GM19463 (cell line): ENCODE data around the gene MAD1L1.
"Not testable (repeated sequence)": the region's sequence is repeated elsewhere in the genome, so short reads cannot be mapped to it uniquely, and the experiment has no call there.

ENCODE experiments used
- ATAC-seq: cut with Tn5 transposase; IDR thresholded peaks from one replicate; pipeline ENCODE4 v1.9.1; 2021; ENCODE audit warnings: mild to moderate bottlenecking, moderate library complexity; ENCODE audit not compliant: unreplicated experiment

Gene MAD1L1

DNA sequence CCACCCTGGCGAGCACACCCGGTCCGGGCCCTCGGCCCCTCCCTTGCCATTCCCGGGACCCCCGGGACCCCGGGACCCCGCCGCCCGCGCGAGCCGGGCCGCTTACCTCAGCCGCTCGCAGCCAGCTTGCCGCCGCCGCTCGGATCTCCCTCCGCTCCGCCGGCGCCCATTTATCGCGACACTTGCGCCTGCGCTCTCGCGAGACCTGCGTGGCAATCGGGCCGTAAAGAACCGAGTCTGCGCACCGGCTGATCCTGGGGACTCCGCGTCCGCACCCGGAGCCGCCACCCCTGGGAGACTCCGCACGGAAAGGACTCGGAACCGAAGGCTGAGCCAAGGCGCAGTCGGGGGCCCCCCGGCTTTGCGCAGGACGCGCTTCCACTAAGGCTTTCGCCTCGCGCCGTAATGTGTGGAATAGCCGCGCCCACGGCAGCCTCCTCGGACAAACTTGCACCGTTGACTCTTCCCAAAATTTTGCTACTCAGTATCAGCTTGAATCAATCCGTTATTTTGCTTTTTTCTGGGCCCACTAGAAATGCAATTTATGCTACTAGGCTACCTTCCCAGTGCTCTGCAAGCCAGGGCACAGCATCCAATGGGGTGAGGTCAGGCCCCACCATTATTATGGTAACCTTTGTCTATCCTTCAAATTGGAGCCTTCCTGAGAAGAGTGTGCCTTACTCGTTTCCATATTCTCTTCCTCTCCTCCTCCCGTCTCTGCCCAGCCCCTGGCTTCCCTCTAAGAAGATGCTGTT lies at the start of gene MAD1L1:
MAD1L1 (minus strand) TSS at position 180 of the 755 bp plus-strand sequence. CDS start 2,812 bp downstream, outside the sequence.
- ATAC-seq, result peak; percentile 62

GRCh38 chr7:2282185-2282751 lies 49.5 kb upstream of the MAD1L1 start:
- no peak for ATAC-seq

GRCh38 chr7:2281541-2281940 lies 48.8 kb upstream of the MAD1L1 start:
- ATAC-seq, result no peak

DNA sequence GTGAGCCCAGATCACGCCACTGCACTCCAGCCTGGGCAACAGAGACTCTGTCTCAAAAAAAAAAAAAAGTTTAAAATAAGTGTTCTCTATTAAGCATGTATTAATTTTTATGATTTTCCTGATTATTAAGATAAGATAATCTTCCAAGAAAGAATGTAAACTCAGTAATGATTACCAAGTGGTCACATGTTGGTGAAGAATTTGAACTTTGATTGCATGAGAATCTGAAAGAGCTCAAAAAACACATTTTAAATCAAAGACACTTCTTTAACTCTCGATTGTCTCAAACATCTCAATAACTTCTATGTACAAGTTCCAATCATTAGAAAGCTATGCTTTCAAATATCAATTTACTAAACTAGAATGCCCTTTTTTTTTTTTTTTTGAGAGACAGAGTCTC lies 47.7 kb upstream of the MAD1L1 start:
- ATAC-seq, result no peak

DNA sequence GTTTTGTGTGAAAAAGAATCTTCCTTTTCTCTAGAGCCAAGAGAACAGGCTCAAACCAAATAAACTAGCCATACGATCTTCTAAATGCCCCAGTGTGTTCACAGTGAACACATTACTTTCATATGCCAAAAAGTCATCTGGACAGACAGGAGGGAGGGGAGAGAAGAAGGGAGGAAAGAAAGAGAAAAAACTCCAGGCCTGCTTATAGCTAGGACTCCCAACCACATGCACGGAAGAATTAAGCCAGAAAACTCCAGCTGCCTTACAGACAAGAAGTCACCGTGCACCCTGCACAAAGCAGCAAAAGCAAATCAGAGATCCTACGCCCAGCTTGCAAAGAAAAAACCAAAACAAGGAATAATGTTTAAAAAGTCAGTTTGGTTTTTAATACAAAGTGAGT lies 47.2 kb upstream of the MAD1L1 start:
- ATAC-seq, result no peak

DNA sequence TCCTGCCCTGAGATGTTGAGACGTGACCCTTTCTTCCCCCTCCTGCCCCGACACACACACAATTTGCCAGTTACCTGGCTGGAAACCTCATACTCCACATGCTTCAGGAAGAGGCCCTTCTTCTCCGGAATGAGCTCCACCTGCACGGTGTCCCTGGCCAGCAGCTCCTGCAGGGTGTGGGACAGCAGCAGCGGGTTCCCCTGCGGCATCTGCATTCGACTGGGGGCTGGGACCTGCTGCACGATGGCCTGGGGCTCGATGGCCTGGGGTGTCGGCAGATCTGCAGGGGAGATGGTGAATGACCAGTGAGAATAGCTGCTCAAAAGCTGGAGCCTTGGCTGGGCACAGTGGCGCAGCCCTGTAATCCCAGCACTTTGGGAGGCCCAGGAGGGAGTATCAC lies 45.3 kb upstream of the MAD1L1 start:
- no peak for ATAC-seq

DNA sequence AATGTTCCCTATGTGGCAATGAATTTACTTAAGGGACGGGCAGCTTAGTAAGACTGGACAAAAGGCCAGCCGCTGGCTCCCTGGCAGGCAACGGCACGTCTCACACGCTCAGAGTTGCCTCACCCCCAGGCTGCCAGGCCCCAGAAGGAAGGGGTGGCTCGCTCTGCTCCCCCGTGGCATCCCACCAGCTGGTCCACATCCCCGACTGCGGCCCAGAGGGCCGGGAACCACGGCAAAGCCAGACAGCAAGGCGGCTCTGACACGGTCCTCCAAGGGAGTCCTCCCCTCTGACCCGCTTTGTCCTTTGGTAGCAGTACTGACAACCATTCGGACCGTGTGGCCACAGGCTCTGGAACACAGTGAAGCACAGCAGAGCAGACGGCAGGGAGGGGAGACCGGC lies 43.4 kb upstream of the MAD1L1 start:
- ATAC-seq, result no peak

- no peak for ATAC-seq
These were observed 42.4 kb upstream of the MAD1L1 start for GRCh38 chr7:2275101-2275500.

DNA sequence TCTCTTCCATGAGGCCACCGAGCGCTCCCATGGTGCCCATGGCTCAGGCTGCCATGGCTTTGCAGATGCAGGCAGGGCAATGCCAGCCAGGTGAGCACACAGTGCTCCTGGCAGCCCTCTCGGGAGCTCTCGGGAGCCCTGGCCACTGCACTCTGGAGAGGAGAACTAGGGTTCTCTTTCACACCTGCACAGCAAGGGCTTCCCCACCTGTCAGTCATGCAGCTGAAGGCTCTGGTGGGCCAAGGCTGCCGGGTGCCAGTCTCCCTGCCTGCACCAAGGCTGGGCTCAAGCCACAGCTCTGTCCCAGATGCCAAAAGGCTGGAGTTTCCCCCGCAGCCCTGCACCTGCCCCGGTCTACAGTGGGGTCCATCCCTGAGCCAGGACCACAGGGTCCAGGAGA lies 41.9 kb upstream of the MAD1L1 start:
- ATAC-seq, result no peak

- ATAC-seq, result no peak
These were observed 41.1 kb upstream of the MAD1L1 start for GRCh38 chr7:2273866-2274265.

GRCh38 chr7:2272031-2272430 lies 39.3 kb upstream of the MAD1L1 start:
- no peak for ATAC-seq

GRCh38 chr7:2271273-2272026 lies 38.7 kb upstream of the MAD1L1 start:
- no peak for ATAC-seq

DNA sequence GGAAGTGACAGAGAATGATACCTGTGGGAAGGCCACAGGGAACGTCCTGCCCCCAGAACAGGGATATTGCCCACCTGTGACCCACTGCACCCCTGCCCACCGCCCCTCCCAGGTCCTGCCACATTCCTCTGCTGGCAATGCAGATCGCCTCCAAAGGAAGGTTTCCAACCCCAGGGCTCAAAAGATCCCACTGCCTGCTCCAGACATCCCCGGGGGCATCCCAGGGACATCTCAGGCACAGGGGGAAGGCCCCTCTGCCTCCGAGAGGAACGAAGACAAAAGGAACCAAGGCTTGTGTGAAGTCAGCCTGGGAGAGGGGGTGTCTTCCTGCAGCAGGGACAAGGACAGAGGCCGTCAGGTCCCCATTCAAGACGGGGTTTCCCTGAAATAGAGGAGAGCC lies 37.8 kb upstream of the MAD1L1 start:
- ATAC-seq, result no peak

GRCh38 chr7:2269991-2270460 lies 37.3 kb upstream of the MAD1L1 start:
- no peak for ATAC-seq

DNA sequence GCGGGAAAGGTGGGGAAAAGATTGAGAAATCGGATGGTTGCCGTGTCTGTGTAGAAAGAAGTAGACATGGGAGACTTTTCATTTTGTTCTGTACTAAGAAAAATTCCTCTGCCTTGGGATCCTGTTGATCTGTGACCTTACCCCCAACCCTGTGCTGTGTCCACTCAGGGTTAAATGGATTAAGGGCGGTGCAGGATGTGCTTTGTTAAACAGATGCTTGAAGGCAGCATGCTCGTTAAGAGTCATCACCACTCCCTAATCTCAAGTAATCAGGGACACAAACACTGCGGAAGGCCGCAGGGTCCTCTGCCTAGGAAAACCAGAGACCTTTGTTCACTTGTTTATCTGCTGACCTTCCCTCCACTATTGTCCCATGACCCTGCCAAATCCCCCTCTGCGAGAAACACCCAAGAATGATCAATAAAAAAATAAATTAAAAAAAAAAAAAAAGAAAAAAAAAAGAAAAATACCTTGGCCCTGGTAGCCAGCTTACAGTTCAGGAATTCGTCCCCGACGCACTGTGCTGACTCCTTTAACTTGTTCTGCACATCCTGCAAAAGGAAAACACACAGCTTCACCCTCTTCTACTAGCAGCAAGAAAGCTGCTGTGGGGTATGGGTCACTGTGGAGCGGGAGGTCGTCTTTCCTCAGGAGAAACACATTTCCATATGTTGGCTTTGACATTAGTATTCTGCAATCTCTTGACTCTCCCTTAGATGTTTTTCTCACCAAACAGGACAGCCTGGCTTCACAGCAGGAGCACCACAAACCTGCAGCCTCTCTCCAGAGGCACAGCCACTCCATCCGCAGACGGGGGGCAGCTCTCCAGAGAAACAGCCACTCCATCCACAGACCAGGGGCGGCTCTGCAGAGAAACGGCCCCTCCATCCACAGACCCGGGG lies 36.6 kb upstream of the MAD1L1 start:
- not testable (repeated sequence) for ATAC-seq

- ATAC-seq, result no peak
These were observed 34.2 kb upstream of the MAD1L1 start for GRCh38 chr7:2266911-2267310.

GRCh38 chr7:2264158-2264557 lies 31.4 kb upstream of the MAD1L1 start:
- no peak for ATAC-seq

GRCh38 chr7:2263176-2263575 lies 30.4 kb upstream of the MAD1L1 start:
- no peak for ATAC-seq

- ATAC-seq, result peak; percentile 28
These were observed 28.9 kb upstream of the MAD1L1 start for GRCh38 chr7:2261611-2262010.

- ATAC-seq, result no peak
These were observed 28.1 kb upstream of the MAD1L1 start for GRCh38 chr7:2260820-2261219.

- ATAC-seq, result no peak
These were observed 26.7 kb upstream of the MAD1L1 start for GRCh38 chr7:2259480-2259879.
